ENCODE results near the gene SLC10A2.

DNA sequence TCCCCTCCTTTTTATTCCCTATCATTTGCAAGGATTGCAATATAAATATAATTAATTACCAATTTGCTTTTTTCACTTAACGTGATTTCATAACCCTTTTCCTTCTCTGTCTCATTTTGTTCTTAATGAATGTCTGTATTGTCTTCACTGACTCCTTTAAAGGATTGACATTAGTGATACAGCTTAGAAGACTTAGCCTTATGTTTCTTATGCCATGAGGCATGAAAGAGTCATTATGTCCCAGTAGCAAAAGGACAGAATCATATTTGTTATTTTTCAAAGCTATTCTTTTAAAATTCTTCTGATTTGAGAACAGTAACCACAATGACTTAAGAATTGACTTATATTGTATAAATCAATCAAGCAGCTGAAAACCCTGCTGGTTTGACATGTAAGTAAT lies 26.2 kb downstream of the SLC10A2 start:
- TF ChIP-seq, protein P1, sequence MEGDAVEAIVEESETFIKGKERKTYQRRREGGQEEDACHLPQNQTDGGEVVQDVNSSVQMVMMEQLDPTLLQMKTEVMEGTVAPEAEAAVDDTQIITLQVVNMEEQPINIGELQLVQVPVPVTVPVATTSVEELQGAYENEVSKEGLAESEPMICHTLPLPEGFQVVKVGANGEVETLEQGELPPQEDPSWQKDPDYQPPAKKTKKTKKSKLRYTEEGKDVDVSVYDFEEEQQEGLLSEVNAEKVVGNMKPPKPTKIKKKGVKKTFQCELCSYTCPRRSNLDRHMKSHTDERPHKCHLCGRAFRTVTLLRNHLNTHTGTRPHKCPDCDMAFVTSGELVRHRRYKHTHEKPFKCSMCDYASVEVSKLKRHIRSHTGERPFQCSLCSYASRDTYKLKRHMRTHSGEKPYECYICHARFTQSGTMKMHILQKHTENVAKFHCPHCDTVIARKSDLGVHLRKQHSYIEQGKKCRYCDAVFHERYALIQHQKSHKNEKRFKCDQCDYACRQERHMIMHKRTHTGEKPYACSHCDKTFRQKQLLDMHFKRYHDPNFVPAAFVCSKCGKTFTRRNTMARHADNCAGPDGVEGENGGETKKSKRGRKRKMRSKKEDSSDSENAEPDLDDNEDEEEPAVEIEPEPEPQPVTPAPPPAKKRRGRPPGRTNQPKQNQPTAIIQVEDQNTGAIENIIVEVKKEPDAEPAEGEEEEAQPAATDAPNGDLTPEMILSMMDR (optimal IDR thresholded peaks at IDR 0.05 in 1 of 3, IDR thresholded peaks at IDR 0.05 in 1 of 3, conservative IDR thresholded peaks at IDR 0.05 in 1 of 3; ENCODE audit: extremely low read depth in 1 of 3, insufficient read depth in 2 of 3, low read length in 3 of 3), result no peak
- TF ChIP-seq EZH2 (IDR thresholded peaks at IDR 0.05; ENCODE audit: low read length), result no peak

Data from keratinocyte (primary cell).